Non-pigmented ciliary epithelial cell (primary cell): ENCODE data around the gene RAB40C.
"Not testable (repeated sequence)": the region's sequence is repeated elsewhere in the genome, so short reads cannot be mapped to it uniquely, and the experiment has no call there.

Source experiments
- DNase-seq: peaks from one replicate; pipeline ENCODE4 v3.0.0-alpha.2; 2010; ENCODE audit warnings: low read depth

The RAB40C gene

DNA sequence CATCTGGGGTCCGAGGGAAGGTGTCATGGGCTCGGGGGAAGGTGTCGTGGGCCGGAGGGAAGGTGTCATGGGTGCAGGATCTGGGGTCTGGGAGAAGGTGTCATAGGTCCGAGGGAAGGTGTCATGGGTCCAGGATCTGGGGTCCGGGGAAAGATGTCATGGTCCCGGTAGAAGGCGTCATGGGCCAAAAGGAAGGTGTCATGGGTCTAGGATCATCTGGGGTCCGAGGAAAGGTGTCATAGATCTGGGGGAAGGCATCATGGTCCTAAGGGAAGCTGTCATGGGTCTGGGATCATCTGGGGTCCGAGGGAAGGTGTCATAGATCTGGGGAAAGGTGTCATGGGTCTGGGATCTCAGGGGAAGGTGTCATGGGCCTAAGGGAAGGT, 942 bp downstream of the RAB40C start:
- DNase-seq = no peak

DNA sequence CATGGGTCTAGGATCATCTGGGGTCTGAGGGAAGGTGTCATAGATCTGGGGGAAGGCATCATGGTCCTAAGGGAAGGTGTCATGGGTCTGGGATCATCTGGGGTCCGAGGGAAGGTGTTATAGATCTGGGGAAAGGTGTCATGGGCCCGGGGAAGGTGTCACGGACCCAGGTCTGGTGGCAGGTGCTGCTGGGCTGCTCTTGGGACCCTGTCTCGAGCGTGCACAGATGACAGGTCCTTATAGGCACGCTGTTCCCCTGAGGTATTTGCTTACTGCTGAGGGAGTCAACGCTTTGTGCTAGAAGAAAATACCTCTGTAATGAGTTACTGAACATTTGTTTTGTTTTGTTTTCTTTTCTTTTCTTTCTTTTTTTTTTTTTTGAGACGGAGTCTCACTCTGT, 1.4 kb downstream of the RAB40C start:
- DNase-seq = no peak

DNA sequence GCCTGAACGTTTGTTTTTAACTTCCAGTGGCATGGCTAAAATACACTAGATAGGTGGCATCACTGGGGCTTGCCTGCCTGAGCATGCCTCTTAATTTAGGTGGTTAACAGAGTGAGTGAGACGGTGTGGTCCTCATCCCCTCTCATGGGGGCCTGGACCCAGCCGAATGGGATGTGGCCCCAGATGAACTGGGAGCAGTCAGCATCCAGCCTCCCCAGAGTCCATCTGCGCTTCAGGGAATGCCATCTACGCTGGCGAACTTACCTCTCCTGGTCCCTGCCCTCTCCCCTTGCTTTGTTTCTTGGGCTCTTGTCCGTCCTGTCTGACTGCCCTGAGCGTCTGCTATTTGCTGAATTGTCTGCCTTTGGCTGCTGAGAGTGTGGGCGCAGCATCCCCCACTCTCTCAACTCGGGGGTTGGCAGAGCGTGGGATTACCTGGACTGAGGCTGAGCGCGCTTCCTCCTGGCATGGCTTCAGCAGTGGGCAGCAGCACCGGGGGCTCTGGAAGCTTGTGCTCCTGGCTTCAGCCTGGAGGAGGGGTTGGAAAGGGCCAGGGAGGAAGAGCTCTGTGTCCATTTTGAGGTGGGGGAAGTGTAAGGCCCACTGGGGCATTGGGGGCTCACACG, 2.1 kb downstream of the RAB40C start:
- no peak for DNase-seq

DNA sequence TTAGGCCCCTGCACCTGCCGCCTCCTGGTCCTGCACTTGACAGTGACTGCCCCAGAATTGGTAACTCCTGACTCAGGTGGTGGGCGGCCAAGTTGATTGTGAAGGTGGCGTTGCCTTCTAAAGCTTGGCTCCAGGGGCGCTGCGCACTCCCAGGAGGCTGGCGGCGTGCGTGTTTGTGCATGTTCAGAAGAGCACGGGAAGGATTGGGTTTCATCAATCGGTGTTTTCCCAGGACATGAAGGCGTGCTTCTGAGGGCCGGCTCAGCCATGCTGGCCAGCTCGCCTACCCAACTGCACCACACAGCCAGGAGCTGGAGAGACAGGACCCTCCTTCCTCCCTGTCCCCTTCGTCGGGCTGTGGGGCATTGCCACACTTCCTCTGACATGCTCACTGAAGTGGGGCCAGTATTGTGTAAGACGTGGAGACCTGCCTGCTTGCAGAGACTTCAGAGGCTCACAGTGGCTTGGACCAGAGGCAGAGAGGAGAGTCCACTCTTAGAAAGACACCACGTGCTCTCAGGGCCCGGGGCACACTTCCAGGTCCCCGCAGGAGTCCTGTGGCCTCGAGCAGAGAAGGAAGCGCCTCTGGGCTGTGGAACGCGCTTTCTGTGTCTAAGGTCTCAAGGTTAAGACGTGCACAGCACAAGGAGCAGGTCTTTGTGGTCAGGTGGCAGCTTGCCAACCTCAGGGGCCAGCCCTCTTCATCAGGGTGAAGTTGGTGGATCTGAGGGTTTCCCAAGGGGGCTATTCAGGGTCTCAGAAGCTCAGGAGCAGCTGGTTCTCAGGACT, 2.8 kb downstream of the RAB40C start:
- no peak for DNase-seq

DNA sequence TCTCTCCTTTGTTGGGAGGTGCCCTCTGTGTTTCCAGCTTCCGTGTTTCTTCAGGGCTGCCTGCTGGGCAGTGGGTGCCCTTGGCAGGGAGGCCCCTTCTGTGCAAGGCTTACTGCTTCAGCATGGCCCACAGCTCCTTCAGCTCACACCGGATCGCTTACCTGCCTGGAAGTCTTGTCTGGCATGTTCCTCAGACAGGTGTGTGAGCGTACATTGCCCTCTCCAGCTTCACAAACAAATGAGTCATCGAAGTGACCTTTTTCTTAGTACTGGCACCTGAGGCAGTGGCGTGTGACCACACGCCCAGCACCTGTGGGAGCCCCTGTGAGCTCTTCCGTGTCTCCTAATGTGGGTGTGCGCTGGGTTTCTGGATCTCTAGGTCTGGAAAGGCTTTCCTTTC, 3.5 kb downstream of the RAB40C start:
- no peak for DNase-seq

DNA sequence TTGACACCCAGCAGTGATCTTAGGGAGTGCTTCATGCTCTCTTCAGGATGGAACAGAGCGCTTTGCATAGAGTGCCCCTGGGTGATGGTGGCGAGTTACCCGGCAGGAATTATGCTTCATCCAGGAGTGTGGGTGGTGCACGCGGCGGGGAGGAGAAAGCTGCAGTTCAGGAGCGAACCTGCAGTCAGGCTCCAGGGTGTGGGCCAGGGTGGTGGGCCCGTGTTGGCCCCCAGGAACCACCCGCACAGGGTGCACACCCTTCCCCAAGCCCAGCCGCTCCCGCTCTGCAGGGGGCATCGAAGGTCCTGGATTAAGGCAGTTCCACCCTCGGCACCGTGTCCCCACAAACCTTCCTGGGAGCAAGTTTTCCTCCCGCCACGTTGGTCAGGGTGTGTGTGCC, 3.9 kb downstream of the RAB40C start:
- no peak for DNase-seq

GRCh38 chr16:595094-595528, 5.2 kb downstream of the RAB40C start:
- no peak for DNase-seq

- DNase-seq = no peak
Observed at GRCh38 chr16:595942-596735, 6.3 kb downstream of the RAB40C start.

DNA sequence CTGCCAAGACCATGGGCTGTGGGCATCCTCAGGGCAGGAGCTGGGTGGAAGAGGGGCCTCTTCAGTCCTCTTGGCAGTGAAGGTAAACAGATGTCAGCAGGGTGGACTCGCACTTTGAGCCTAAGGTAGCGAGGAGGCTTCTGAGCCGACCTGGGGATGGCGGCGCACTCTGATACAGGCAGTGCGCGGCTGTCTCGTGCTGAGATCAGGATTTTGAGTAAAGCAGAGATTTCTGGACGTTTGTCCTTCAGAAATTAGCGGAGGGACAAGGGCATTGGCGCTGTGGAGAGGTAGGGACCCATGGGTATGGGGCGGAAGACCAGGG, 6.8 kb downstream of the RAB40C start:
- DNase-seq = no peak

- DNase-seq = not testable (repeated sequence)
Observed at GRCh38 chr16:597655-598054, 7.8 kb downstream of the RAB40C start.

- no peak for DNase-seq
Observed at GRCh38 chr16:598823-599739, 9.2 kb downstream of the RAB40C start.

- DNase-seq = no peak
Observed at GRCh38 chr16:600781-601180, 10.9 kb downstream of the RAB40C start.

DNA sequence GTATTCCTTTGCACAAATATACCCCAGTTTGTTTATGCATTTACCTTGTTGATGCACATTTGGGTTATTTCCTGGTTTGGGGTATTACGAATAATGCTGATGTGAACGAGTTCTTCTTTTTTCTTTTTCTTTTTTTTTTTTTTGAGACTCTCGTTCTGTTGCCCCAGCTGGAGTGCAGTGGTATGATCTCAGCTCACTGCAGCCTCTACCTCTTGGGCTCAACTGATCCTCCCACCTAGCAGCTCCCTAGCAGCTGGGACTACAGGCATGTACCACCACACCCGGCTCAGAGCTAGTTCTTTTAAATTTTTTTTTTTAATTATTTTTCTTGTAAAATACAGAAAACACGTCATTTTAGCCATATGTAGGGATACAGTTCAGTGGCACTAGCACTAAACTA, 14.1 kb downstream of the RAB40C start:
- no peak for DNase-seq

DNA sequence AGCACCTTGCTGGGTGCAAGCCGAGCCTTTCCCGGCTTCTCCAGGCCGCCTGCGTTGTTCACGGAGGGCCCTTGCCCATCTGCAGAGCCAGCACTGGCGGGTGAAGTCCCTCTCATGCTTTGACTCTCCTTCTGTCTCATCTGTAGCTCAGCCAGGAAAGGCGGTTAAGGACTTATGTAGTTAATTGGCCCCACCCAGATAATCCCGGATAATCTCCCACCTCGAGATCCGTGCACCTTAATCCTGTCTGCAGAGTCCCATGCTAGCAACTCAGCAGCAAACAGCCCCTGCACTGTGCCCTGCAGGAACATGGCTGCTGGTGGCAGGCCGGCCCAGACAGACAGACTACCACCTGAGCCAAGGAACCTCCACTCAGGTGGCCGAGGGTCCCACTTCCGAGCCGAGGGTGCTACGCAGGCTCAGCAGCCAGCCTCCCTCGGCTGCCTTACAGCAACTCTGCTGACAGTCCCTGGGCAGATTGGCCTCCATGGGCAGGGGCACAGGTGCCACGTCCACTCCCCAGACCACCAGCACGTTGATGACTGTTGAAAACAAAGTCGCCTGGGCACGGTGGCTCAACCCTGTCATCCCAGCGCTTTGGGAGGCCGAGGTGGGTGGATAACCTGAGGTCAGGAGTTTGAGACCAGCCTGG, 16.9 kb downstream of the RAB40C start:
- DNase-seq = no peak

DNA sequence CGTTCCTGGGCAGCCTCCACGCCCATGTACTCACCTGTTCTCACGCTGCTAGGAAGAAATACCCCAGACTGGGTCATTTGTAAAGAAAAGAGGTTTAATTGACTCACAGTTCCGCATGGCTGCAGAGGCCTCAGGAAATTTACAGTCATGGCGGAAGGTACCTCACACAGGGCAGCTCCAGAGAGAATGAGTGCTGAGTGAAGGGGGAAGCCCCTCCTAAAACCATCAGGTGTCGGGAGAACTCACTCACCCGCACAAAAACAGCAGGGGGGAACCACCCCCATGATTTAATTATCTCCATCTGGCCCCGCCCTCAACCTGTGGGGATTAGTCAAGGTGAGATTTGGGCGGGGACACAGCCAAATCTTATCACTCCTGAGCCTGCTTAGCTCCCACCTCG, 18.2 kb downstream of the RAB40C start:
- no peak for DNase-seq

DNA sequence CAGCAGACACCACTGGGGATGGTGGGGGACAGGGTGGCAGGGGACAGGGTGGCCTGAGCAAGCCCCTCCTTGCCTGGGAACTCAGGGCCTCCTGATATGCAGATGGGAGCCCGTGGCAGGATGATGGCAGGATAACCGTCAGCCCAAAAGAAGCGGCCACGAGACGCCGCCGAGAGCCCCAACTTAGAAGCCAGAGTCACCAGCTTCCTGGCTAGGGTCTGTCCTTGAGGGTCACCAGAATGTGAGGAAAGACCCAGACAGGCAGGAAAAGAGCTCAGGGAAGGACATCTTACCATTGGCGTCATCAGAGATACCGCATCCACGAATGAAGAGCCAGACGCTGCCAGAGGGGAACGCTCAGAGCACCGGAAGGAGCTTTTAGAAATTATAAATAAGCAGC, 19.4 kb downstream of the RAB40C start:
- DNase-seq = no peak

DNA sequence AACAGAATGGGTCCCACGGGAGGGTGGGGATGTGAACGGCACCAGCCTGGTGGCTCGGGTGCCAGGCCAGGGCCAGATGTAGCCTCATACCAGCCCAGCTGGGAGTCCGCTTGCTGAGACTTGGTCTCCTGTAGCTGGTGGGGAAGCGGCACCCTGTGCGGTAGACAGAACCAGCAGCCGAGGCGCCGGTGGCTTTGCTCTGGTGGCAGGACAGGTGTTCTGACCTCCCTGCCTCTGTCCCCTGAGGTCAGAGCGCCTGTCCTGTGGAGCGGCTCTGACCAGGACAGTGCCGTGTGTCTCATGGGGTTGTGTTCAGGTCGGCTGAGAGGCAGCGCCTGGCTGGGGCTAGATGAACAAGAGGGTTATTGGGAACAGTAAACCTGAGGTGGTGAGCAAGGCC, 20.1 kb downstream of the RAB40C start:
- no peak for DNase-seq

DNA sequence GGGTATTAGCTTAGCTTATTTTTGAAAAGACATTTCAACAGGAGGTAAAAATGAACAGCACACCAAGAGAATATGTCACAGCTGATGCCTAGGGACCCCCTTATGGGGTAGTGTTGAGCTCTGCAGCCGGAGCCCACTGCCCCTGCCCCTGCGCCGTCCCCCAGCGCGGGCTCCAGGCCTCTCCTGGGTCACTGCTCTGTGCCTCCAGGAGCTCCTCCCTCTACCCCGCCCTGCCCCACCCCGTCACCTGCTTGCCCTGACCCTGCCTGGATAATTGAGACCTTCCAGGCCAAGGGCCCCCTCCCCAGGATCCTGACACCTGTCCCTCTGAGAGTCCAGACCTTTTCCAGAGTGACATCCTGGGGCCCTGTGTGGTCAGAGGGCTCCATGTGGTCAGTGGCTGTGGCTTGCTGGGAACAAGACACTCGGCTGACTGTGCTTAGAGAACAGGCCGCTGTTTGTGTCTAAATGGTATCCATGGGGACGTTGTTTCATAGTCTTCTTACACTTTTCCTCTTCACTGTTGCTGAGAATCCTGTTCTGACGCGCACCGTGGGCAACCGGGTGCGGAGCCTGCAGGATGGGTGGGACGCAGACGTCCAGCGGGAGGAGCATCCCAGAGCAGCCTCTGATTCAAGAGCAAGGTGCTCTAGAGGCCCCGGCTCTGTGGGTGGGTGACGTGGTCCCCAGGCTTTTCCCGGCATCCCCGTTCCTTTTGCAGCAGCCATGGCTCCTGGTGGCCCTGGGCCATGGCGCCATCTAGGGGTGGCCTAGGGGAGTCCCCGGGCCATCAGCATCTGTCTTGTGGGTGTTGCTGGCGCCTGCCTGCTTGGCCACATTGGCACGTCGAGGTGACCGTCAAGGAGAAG, 20.9 kb downstream of the RAB40C start:
- no peak for DNase-seq

- no peak for DNase-seq
Observed at GRCh38 chr16:615122-615521, 25.3 kb downstream of the RAB40C start.

DNA sequence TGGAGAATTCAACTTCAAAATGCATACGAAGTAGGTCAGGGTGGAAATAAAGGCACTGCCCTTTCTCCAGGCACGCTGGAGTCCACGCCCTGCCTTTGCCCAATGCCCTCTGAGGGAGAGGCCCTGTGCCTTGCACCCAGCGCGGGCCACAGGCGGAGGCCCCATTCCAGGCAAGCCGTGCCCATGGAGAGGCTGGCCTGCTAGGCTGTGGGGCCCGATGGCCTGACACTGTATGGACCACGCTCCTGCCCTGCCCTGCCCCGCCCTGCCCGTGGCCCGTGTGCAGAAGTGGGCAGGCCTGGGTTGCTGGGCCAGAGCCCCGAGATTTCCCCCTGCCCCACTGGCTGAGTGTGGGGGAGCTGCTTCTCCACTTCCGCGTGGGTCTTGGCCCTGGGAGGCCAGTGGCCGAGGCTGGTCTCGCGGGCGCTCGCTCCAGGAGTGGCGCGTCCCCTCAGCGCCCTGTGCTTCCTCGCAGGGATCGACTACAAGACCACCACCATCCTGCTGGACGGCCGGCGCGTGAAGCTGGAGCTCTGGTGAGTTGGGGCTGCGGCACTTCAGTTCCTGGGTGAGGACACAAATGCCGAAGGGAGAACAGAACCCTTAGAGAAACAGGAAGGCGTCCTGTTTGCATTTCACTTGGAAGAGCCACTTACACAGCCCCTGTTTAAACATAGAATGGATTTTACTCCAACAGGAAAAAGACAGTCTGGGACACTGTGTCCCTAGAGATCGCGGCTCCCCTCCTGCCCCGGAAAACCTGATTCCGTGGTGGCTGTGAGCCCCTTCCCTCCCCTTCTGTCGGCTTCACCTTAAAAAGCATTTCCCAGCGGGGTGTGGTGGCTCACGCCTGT, 27.1 kb downstream of the RAB40C start:
- no peak for DNase-seq
